Fibroblast of skin of abdomen (primary cell): ENCODE data around the gene UGCG. TPM values are rescaled to one million over a fixed set of nuclear protein-coding genes. Genes with fewer than 3 reads are reported as not detected.
"Not testable (repeated sequence)": the region's sequence is repeated elsewhere in the genome, so short reads cannot be mapped to it uniquely, and the experiment has no call there.

Experiments used
- DNase-seq: peaks from one replicate; pipeline ENCODE4 v3.0.0-alpha.2; 2013
- polyA plus RNA-seq, 2 experiments: library from polyadenylated mRNA; unstranded; fragments of 120-200 nt; gene quantifications; one replicate each; pipeline ENCODE4 v1.2.1, GENCODE V29; 2013; ENCODE audit not compliant: insufficient read length in 2 of 2

Gene UGCG
- polyA plus RNA-seq (2013, experiment 1 of 2; ENCODE audit: insufficient read length), result 38.6 TPM
- polyA plus RNA-seq (2013, experiment 2 of 2; ENCODE audit: insufficient read length), result 39.7 TPM

- DNase-seq, result peak; percentile 93
Observed at GRCh38 chr9:111895996-111896941, at the start of gene UGCG. Gene UGCG, plus strand, starts transcription at chr9:111896814. Its CDS starts 402 bp downstream, at chr9:111897216.

GRCh38 chr9:111851553-111851952, 45.1 kb upstream of the UGCG start:
- no peak for DNase-seq

GRCh38 chr9:111852291-111852690, 44.3 kb upstream of the UGCG start:
- DNase-seq, result no peak

- no peak for DNase-seq
Observed at GRCh38 chr9:111853450-111853827, 43.2 kb upstream of the UGCG start.

GRCh38 chr9:111854799-111855198, 41.8 kb upstream of the UGCG start:
- no peak for DNase-seq

GRCh38 chr9:111857555-111858211, 38.9 kb upstream of the UGCG start:
- no peak for DNase-seq

GRCh38 chr9:111860443-111860842, 36.2 kb upstream of the UGCG start:
- DNase-seq, result no peak

- DNase-seq, result no peak
Observed at GRCh38 chr9:111863636-111864035, 33.0 kb upstream of the UGCG start.

- peak; percentile 86 for DNase-seq
Observed at GRCh38 chr9:111866976-111867375, 29.6 kb upstream of the UGCG start.

GRCh38 chr9:111868475-111868874, 28.1 kb upstream of the UGCG start:
- DNase-seq, result no peak

- no peak for DNase-seq
Observed at GRCh38 chr9:111870774-111871498, 25.7 kb upstream of the UGCG start.

GRCh38 chr9:111871499-111871855, 25.1 kb upstream of the UGCG start:
- no peak for DNase-seq

GRCh38 chr9:111872886-111873285, 23.7 kb upstream of the UGCG start:
- no peak for DNase-seq

GRCh38 chr9:111873901-111874300, 22.7 kb upstream of the UGCG start:
- no peak for DNase-seq

- no peak for DNase-seq
Observed at GRCh38 chr9:111874500-111874899, 22.1 kb upstream of the UGCG start.

GRCh38 chr9:111875291-111875690, 21.3 kb upstream of the UGCG start:
- not testable (repeated sequence) for DNase-seq

GRCh38 chr9:111875691-111876090, 20.9 kb upstream of the UGCG start:
- not testable (repeated sequence) for DNase-seq

GRCh38 chr9:111876179-111876578, 20.4 kb upstream of the UGCG start:
- no peak for DNase-seq

GRCh38 chr9:111877420-111877819, 19.2 kb upstream of the UGCG start:
- DNase-seq, result no peak

GRCh38 chr9:111878946-111879345, 17.7 kb upstream of the UGCG start:
- no peak for DNase-seq

GRCh38 chr9:111886983-111887718, 9.5 kb upstream of the UGCG start:
- DNase-seq, result no peak

GRCh38 chr9:111890334-111890733, 6.3 kb upstream of the UGCG start:
- DNase-seq, result no peak
